ENCODE measurements around the gene KIAA1614.

Gene KIAA1614

DNA sequence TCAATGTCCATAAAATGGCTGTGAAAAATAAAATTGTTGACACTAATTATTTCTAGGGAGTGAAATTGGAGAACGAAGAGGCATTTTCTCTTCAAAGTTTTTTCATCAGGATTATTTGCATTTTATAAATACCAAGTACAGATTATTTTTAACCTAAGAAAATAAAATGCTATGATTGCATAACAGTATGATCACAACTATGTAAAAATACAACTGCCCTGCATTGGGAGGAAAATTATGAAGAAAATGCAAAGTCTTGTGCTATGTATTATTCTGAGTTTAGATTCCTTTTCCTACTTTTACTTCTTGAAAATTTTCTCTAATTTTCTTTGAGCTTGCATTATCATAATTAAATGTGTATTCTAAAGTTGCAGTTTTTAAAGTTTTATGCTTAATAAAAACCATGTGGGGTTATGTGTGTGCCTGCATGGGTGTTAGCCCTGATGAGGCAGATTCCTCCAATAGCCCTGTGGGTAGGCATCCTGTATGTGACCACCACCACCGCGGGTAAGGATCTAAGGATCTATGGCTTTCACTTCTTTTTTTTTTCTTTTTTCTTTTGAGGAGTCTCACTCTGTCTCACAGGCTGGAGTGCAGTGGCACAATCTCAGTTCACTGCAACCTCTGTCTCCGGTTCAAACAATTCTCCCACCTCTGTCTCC lies 85.3 kb downstream of the KIAA1614 start:
- H3K36me3 ChIP-seq (ENCODE audit: insufficient read depth): no peaks in the 10 kb centered on the region
- no peaks in the 10 kb centered on the region for H3K27me3 ChIP-seq (ENCODE audit: insufficient read depth, low read depth)
- no peak overlapping the region for H3K27ac ChIP-seq

More for the DNA sequence above, 85.3 kb downstream of the KIAA1614 start:
- TF ChIP-seq, protein P1, sequence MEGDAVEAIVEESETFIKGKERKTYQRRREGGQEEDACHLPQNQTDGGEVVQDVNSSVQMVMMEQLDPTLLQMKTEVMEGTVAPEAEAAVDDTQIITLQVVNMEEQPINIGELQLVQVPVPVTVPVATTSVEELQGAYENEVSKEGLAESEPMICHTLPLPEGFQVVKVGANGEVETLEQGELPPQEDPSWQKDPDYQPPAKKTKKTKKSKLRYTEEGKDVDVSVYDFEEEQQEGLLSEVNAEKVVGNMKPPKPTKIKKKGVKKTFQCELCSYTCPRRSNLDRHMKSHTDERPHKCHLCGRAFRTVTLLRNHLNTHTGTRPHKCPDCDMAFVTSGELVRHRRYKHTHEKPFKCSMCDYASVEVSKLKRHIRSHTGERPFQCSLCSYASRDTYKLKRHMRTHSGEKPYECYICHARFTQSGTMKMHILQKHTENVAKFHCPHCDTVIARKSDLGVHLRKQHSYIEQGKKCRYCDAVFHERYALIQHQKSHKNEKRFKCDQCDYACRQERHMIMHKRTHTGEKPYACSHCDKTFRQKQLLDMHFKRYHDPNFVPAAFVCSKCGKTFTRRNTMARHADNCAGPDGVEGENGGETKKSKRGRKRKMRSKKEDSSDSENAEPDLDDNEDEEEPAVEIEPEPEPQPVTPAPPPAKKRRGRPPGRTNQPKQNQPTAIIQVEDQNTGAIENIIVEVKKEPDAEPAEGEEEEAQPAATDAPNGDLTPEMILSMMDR (conservative IDR thresholded peaks at IDR 0.05; ENCODE audit: low read depth, low read length): no peak
- Histone ChIP-seq H3K9ac (no peak overlapping the region), H3K4me2 (no peak overlapping the region), H2AFZ (ENCODE audit: low read depth) (no peak overlapping the region), H3K79me2 (ENCODE audit: insufficient read depth, low read depth) (no peaks in the 10 kb centered on the region), H3K4me3 (IDR thresholded peaks at IDR 0.05; ENCODE audit: insufficient read depth, low read depth, low read length) (no peak overlapping the region), H4K20me1 (ENCODE audit: insufficient read depth) (no peaks in the 10 kb centered on the region), H3K4me1 (ENCODE audit: low read depth, poor library complexity, severe bottlenecking) (no peaks in the 10 kb centered on the region)

Data from KMS-11 (cell line).